Middle frontal gyrus (tissue), 1 donor: Measurements from ENCODE around the gene POLK.

ENCODE experiments used
- DNase-seq: peaks from one replicate; pipeline ENCODE4 v3.0.0-alpha.2; 2015; ENCODE audit warnings: low spot score; ENCODE audit errors: extremely low spot score

Gene POLK

GRCh38 chr5:75640826-75641225 lies 129.1 kb downstream of the POLK start:
- DNase-seq, result no peak

- DNase-seq, result no peak
These were observed 137.0 kb downstream of the POLK start for GRCh38 chr5:75648712-75649111.
